Epithelial cell of proximal tubule (primary cell): ENCODE results near the gene SPECC1. TPM values are rescaled to one million over a fixed set of nuclear protein-coding genes. Genes with fewer than 3 reads are reported as not detected.

ENCODE experiments used
- DNase-seq: peaks from one replicate; pipeline ENCODE4 v3.0.0-alpha.2; 2011; ENCODE audit warnings: low read depth
- H3K4me3 ChIP-seq: 2 replicates; pipeline ENCODE4 v1.5.1; 2011; ENCODE audit warnings: low read depth, mild to moderate bottlenecking, low read length
- CTCF ChIP-seq: conservative IDR thresholded peaks from 2 replicates; pipeline ENCODE4 v1.5.1; 2012; ENCODE audit warnings: low read depth, mild to moderate bottlenecking, low read length
- total RNA-seq: library from RNA; depleted of rRNA; stranded (reverse); fragments of >200 nt; gene quantifications from 2 replicates; pipeline ENCODE4 v1.2.3, GENCODE V29; 2015

Gene SPECC1
- total RNA-seq, 1 donor from 2014 or later: 39.3 TPM

GRCh38 chr17:20092261-20092867 lies 83.2 kb downstream of the SPECC1 start:
- DNase-seq: no peak
- no peak overlapping the region for H3K4me3 ChIP-seq
- TF ChIP-seq CTCF: no peak

- DNase-seq: no peak
- TF ChIP-seq CTCF: no peak
- H3K4me3 ChIP-seq: no peak overlapping the region
These were observed 83.9 kb downstream of the SPECC1 start for GRCh38 chr17:20092973-20093626.

GRCh38 chr17:20094777-20095176 lies 85.6 kb downstream of the SPECC1 start:
- H3K4me3 ChIP-seq: no peak overlapping the region
- no peak for DNase-seq
- TF ChIP-seq CTCF: no peak

- H3K4me3 ChIP-seq: no peak overlapping the region
- no peak for DNase-seq
- peak; percentile 65 for TF ChIP-seq CTCF
These were observed 86.3 kb downstream of the SPECC1 start for GRCh38 chr17:20095336-20096080.

- TF ChIP-seq CTCF: no peak
- no peak for DNase-seq
- no peak overlapping the region for H3K4me3 ChIP-seq
These were observed 87.3 kb downstream of the SPECC1 start for GRCh38 chr17:20096430-20096829.

- no peak for DNase-seq
- no peak overlapping the region for H3K4me3 ChIP-seq
- TF ChIP-seq CTCF: no peak
These were observed 88.2 kb downstream of the SPECC1 start for GRCh38 chr17:20097330-20097729.
